ENCODE results near the gene ST6GALNAC2.
"Not testable (repeated sequence)": the region's sequence is repeated elsewhere in the genome, so short reads cannot be mapped to it uniquely, and the experiment has no call there.

Gene ST6GALNAC2

DNA sequence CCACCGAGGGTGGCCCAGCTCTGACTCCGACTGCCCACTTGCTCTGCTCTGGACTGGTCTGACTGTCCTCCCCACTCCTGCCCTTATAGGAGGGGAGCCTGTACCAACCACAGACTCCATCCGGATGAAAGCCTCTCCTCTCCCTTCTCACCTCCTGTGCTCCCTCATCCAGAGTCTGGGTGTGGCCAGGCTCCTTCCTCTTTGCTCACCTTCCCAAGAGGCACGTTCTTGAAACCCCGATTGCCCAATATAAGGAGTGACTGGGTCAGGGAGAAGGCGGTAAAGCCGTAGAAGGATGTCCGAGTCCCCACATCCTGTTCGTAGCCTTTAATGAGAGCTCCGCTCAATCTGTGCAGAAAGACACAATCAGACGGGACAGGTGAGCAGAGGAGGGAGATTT is 40.8 kb upstream of the ST6GALNAC2 start:
- TF ChIP-seq, protein P1, sequence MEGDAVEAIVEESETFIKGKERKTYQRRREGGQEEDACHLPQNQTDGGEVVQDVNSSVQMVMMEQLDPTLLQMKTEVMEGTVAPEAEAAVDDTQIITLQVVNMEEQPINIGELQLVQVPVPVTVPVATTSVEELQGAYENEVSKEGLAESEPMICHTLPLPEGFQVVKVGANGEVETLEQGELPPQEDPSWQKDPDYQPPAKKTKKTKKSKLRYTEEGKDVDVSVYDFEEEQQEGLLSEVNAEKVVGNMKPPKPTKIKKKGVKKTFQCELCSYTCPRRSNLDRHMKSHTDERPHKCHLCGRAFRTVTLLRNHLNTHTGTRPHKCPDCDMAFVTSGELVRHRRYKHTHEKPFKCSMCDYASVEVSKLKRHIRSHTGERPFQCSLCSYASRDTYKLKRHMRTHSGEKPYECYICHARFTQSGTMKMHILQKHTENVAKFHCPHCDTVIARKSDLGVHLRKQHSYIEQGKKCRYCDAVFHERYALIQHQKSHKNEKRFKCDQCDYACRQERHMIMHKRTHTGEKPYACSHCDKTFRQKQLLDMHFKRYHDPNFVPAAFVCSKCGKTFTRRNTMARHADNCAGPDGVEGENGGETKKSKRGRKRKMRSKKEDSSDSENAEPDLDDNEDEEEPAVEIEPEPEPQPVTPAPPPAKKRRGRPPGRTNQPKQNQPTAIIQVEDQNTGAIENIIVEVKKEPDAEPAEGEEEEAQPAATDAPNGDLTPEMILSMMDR (IDR thresholded peaks at IDR 0.05; ENCODE audit: insufficient read depth, low read depth, low read length, missing control alignments), result no peak

DNA sequence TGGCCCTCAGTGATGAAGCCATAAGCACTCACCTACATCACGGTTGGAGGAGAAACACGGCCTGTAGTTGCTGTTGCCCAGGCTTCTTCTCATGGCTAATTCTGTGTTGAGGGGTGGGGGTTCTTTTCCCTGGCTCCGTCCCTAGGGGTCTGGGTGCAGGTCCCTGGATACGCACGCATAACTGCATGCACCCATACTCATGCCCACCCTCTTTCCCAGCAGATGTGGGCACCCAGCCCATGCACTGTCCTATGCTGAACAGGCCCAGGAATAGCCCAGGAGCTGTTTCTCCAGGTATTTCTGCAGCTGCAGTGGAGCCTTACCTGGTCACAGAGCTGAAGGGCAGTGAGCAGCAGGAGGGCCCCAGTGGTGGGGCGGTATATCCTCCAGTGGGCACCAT is 39.8 kb upstream of the ST6GALNAC2 start:
- TF ChIP-seq, protein P1 (IDR thresholded peaks at IDR 0.05; ENCODE audit: insufficient read depth, low read depth, low read length, missing control alignments), result no peak

More for the DNA sequence above, 40.8 kb upstream of the ST6GALNAC2 start:
- no peak overlapping the region for H3K4me3 ChIP-seq (ENCODE audit: low read depth, low read length)
- DNase-seq (ENCODE audit: low read depth), result no peak

DNA sequence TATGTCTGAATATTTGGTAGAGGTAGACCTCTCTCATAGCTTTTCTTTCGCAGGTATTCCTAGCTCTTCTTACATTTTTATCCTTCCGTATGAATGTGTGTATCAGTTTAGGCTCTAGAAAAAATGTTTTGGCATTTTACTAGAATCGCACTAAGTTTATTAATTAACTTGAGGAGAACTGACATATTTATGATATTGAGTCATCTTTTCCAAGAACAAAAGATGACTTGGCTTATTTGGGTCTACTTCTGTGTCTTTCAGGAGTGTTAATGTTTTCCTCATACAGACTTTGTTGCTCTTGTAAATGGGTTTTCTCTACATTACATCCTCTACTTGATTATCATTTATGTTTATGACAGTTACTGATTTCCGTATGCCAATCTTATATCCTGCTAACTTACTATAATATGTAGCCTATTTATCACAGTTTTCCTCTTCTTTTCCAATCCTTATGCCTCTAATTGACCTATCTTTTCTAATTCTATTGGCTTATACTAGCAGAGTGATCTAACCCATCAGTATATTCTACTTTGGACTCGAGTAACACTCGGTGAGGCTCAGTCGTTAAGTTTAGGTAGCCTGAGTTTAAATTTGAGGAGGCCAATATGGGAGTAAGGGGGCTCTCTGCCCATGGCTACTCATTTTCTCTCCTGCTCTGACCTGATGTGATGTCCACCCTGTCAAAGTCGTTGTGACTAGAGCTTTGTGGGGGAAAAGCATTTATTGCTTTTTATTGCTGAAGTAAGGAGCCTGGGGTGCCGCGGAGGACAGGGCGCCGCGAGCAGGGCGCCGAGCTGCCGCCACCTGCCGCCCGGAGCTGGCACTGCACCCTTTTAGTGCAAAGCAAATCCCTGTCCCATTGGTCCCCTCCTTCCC is 37.8 kb upstream of the ST6GALNAC2 start:
- peak; percentile 75 for DNase-seq (ENCODE audit: low read depth)
- H3K4me3 ChIP-seq (ENCODE audit: low read depth, low read length), result no peak overlapping the region
- TF ChIP-seq, protein P1 (IDR thresholded peaks at IDR 0.05; ENCODE audit: insufficient read depth, low read depth, low read length, missing control alignments), result peak; percentile 94

More for the DNA sequence above, 39.8 kb upstream of the ST6GALNAC2 start:
- H3K4me3 ChIP-seq (ENCODE audit: low read depth, low read length), result no peak overlapping the region
- no peak for DNase-seq (ENCODE audit: low read depth)

DNA sequence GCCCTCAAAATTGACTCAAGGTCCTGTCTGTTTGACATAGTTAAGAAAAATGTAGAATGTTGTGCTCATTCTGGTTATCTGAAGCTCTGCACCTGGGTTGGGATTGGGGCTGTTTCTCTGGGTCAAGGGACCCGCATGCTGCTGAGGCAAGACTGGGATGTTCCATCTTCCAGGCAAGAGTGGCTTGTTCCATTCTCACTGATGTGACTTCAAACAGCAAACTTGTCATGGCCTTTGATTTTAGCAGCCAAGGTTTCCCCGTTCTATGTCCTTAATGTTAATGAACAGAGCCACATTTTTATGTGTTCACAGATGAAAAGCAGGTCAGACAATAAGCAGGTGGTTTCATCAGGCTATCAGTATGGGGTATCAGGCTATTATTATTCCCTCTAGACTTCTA is 32.2 kb upstream of the ST6GALNAC2 start:
- DNase-seq (ENCODE audit: low read depth), result no peak
- TF ChIP-seq, protein P1 (IDR thresholded peaks at IDR 0.05; ENCODE audit: insufficient read depth, low read depth, low read length, missing control alignments), result no peak

DNA sequence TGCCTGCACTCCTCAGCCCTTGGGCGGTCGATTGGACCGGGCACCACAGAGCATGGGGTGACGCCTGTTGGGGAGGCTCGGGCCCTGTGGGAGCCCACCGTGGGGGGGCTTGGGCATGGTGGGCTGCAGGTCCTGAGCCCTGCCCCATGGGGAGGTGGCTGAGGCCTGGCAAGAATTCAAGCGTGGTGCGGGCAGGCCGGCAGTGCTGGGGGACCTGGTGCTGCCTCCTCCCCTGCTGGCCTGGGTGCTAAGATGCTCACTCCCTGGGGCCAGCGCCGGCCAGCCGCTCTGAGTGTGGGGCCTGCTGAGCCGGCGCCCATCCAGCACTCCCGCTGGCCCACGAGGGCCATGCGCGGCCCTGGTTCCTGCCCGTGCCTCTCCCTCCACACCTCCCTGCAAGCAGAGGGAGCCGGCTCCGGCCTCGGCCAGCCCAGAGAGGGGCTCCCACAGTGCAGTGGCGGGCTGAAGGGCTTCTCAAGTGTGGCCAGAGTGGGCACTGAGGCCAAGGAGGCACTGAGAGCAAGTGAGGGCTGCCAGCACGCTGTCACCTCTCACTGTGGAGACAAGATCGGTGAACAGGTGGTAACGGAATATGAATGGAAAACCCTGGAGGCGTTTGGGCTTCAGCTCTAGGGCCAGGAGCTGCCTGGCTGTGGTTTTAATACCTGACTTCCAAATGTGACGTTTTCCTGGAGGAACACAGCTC is 29.4 kb upstream of the ST6GALNAC2 start:
- TF ChIP-seq, protein P1 (IDR thresholded peaks at IDR 0.05; ENCODE audit: insufficient read depth, low read depth, low read length, missing control alignments), result no peak
- H3K4me3 ChIP-seq (ENCODE audit: low read depth, low read length), result no peak overlapping the region

More for the DNA sequence above, 32.2 kb upstream of the ST6GALNAC2 start:
- H3K4me3 ChIP-seq (ENCODE audit: low read depth, low read length), result no peak overlapping the region

DNA sequence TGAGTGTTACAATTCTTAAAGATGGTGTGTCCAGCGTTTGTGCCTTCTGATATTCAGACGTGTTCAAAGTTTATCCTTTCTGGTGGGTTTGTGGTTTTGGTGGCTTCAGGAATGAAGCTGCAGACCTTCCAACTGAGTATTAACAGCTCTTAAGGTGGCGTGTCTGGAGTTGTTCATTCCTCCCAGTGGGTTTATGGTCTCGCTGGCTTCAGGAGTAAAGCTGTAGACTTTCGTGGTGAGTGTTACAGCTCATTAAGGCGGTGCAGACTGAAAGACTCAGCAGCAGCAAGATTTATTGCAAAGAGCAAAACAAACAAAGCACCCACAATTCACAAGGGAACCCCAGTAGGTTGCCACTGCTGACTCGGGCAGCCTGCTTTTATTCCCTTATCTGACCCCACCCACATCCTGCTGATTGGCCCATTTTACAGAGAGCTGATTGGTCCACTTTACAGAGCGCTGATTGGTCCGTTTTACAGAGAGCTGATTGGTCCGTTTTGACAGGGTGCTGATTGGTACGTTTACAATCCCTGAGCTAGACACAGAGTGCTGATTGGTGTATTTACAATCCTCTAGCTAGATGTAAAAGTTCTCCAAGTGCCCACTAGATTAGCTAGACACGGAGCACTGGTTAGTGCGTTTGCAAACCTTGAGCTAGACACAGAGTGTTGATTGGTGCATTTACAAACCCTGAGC is 28.6 kb upstream of the ST6GALNAC2 start:
- not testable (repeated sequence) for DNase-seq (ENCODE audit: low read depth); H3K4me3 ChIP-seq (ENCODE audit: low read depth, low read length)

More for the DNA sequence above, 29.4 kb upstream of the ST6GALNAC2 start:
- no peak for DNase-seq (ENCODE audit: low read depth)

Data from GM12865 (cell line).